ENCODE measurements around the gene RP2. TPM values are rescaled to one million over a fixed set of nuclear protein-coding genes. Genes with fewer than 3 reads are reported as not detected.

Gene RP2
- total and polyA plus RNA-seq, 9 of the 15 experiments (the other 6 are each of a cell fraction or from before 2014, with no cell fraction given): 2.0 to 6.9 (median 3.5) TPM

- ChIA-PET POLR2A (no interaction called here), CTCF (ENCODE audit: low intra/inter-chr PET ratio) (no interaction called here)
- no peaks in the 10 kb centered on the region for H3K4me1 ChIP-seq (replicated peaks in 1 of 2; ENCODE audit: control insufficient read depth in 2 of 2, insufficient read depth in 2 of 2, low read length in 2 of 2)
- no peaks in the 10 kb centered on the region for H3K9me1 ChIP-seq (ENCODE audit: control insufficient read depth, insufficient read depth, low read length)
- no peak overlapping the region for H3K4me2 ChIP-seq (ENCODE audit: insufficient read depth, low read length)
- no peaks in the 10 kb centered on the region for H4K20me1 ChIP-seq (replicated peaks; ENCODE audit: control insufficient read depth, insufficient read depth, low read length)
- WGBS (ENCODE audit: insufficient coverage, low coverage, missing lambda C conversion rate): 0% methylated on average over 2 of the region's 2 CpGs
- no peaks in the 10 kb centered on the region for H3K79me2 ChIP-seq (ENCODE audit: control insufficient read depth, insufficient read depth, low read length)
- in situ Hi-C loops (cut with MboI): no loop called here
- FAIRE-seq (no peak), DNase-seq (ENCODE audit: extremely low read depth in 1 of 4, low spot score in 3 of 4) (no peak), ATAC-seq (no peak)
- H3K36me3 ChIP-seq (ENCODE audit: control insufficient read depth, insufficient read depth, low read length): no peaks in the 10 kb centered on the region
- no peak overlapping the region for H3K4me3 ChIP-seq
- TF ChIP-seq HNRNPH1 (optimal IDR thresholded peaks at IDR 0.05; ENCODE audit: low read depth, low read length) (no peak), MXD1 (CRISPR knock-in tag; IDR thresholded peaks at IDR 0.05; ENCODE audit: borderline replicate concordance, poor library complexity, severe bottlenecking) (no peak), SRSF7 (optimal IDR thresholded peaks at IDR 0.05; ENCODE audit: low read depth, low read length) (no peak), EGR1 (conservative IDR thresholded peaks at IDR 0.05) (no peak), ZNF384 (IDR thresholded peaks at IDR 0.05; ENCODE audit: low read depth, low read length) (no peak), ZNF780A (CRISPR knock-in tag; IDR thresholded peaks at IDR 0.05) (no peak), ZNF707 (CRISPR knock-in tag; conservative IDR thresholded peaks at IDR 0.05) (no peak), GATAD2A (IDR thresholded peaks at IDR 0.05) (no peak), ZKSCAN1 (IDR thresholded peaks at IDR 0.05; ENCODE audit: low read depth, low read length) (no peak), NFE2 (IDR thresholded peaks at IDR 0.05; ENCODE audit: low read depth) (no peak), HMG20A (CRISPR knock-in tag; conservative IDR thresholded peaks at IDR 0.05) (no peak)
- H3K9ac ChIP-seq (ENCODE audit: insufficient read depth in 1 of 2, low read depth in 2 of 2, low read length in 2 of 2): no peak overlapping the region
- intact Hi-C loops (cut with micrococcal nuclease): no loop called here
- H2AFZ ChIP-seq (ENCODE audit: low read depth, low read length): no peak overlapping the region
- no peaks in the 10 kb centered on the region for H3K9me3 ChIP-seq (replicated peaks; ENCODE audit: control insufficient read depth, insufficient read depth, low read depth, low read length)
- BruUV-seq (replicated peaks): no TSS peak
- H3K27me3 ChIP-seq (ENCODE audit: control insufficient read depth in 2 of 2, insufficient read depth in 2 of 2, low read length in 2 of 2): no peaks in the 10 kb centered on the region
- H3K27ac ChIP-seq (ENCODE audit: extremely low read depth, low read depth, low read length): no peak overlapping the region
These were observed 31.6 kb upstream of the RP2 start for GRCh38 chrX:46805270-46805669.

Data from K562 (cell line).